T-cell (primary cell): ENCODE data around the gene WRAP53. TPM values are rescaled to one million over a fixed set of nuclear protein-coding genes. Genes with fewer than 3 reads are reported as not detected.
A peak's percentile ranks its signal among the peaks of the same experiment; 100 is the strongest.

Source experiments
- ATAC-seq, 4 experiments: fragments of 200-7000 bp in 3 of 4; fragments of 150-1000 bp in 1 of 4; cut with Tn5 transposase; replicated peaks in 1 of 4; 1 replicate in 3 of 4; 2 replicates in 1 of 4; pipeline ENCODE4 v1.10.0; 2021; ENCODE audit warnings: moderate library complexity in 3 of 4, mild to moderate bottlenecking in 2 of 4, moderate number of reproducible peaks in 1 of 4
- CTCF ChIA-PET, 2 donors: fragments of 300-600 bp; sonication (Branson Sonifier 250); formaldehyde crosslinking; loops; one replicate each; lab custom pipeline; 2022; ENCODE audit warnings: antibody characterized with exemption in 2 of 2; lab: Charles Lee
- POLR2A ChIA-PET, 2 donors: fragments of 300-600 bp; sonication (Branson Sonifier 250); formaldehyde crosslinking; loops; one replicate each; lab custom pipeline; 2022; ENCODE audit warnings: antibody characterized with exemption in 2 of 2; lab: Charles Lee
- DNase-seq, 35 experiments: peaks; one replicate each; pipeline versions ENCODE4 v3.0.0 to v3.0.0-alpha.2; 2013 to 2023
- H3K27ac ChIP-seq: one replicate; pipeline ENCODE4 v1.5.1; 2013; ENCODE audit warnings: low read length
- H3K27me3 ChIP-seq, 2 experiments: replicated peaks in 1 of 2; 1 replicate in 1 of 2; 2 replicates in 1 of 2; pipeline versions ENCODE4 v1.6.1 to v1.7.0; 2013; ENCODE audit warnings: low read length in 1 of 2, mixed read lengths in 1 of 2; ENCODE audit not compliant: control insufficient read depth in 2 of 2, insufficient read depth in 2 of 2; ENCODE audit errors: extremely low read depth in 1 of 2
- H3K36me3 ChIP-seq, 2 donors: 1 replicate in 1 of 2; 2 replicates in 1 of 2; pipeline versions ENCODE4 v1.6.1 to v1.7.0; 2013; ENCODE audit warnings: low read length in 1 of 2; ENCODE audit not compliant: control insufficient read depth in 2 of 2, insufficient read depth in 1 of 2; ENCODE audit errors: extremely low read depth in 1 of 2
- H3K4me1 ChIP-seq, 2 experiments: 1 replicate in 1 of 2; 2 replicates in 1 of 2; pipeline versions ENCODE4 v1.6.1 to v1.7.0; 2013; ENCODE audit warnings: low read length in 2 of 2, mixed read lengths in 1 of 2; ENCODE audit not compliant: insufficient read depth in 2 of 2, control insufficient read depth in 1 of 2; ENCODE audit errors: extremely low read depth in 1 of 2
- H3K4me3 ChIP-seq, 2 donors: 1 replicate in 1 of 2; 2 replicates in 1 of 2; pipeline versions ENCODE4 v1.5.1 to v1.7.0; 2013; ENCODE audit warnings: mild to moderate bottlenecking in 2 of 2, low read length in 1 of 2, moderate library complexity in 1 of 2; ENCODE audit not compliant: control insufficient read depth in 1 of 2; ENCODE audit errors: extremely low read depth in 1 of 2
- H3K9me3 ChIP-seq: 2 replicates; pipeline ENCODE4 v1.7.0; 2013
- H3K27ac Mint-ChIP-seq, 2 donors: one replicate each; pipeline ENCODE4 v1.8.0; 2020 to 2021; ENCODE audit warnings: mild to moderate bottlenecking in 2 of 2, mixed read lengths in 2 of 2
- H3K27me3 Mint-ChIP-seq, 2 donors: one replicate each; pipeline ENCODE4 v1.8.0; 2021 to 2022; ENCODE audit warnings: mixed read lengths in 2 of 2
- H3K36me3 Mint-ChIP-seq: one replicate; pipeline ENCODE4 v1.8.0; 2021; ENCODE audit warnings: mixed read lengths
- H3K4me1 Mint-ChIP-seq, 3 donors: one replicate each; pipeline ENCODE4 v1.8.0; 2020 to 2022; ENCODE audit warnings: mixed read lengths in 3 of 3, mild to moderate bottlenecking in 1 of 3
- H3K4me3 Mint-ChIP-seq, 3 donors: one replicate each; pipeline ENCODE4 v1.8.0; 2020 to 2022; ENCODE audit warnings: mild to moderate bottlenecking in 3 of 3, mixed read lengths in 3 of 3, moderate library complexity in 3 of 3
- H3K9me3 Mint-ChIP-seq, 3 donors: one replicate each; pipeline ENCODE4 v1.8.0; 2020 to 2022; ENCODE audit warnings: mixed read lengths in 3 of 3
- WGBS: methylation state at CpG from one replicate; pipeline ENCODE4 v1.1.5; 2013; ENCODE audit warnings: missing lambda C conversion rate; ENCODE audit not compliant: insufficient coverage; 5-methylcytosine and 5-hydroxymethylcytosine counted together
- total RNA-seq, 35 experiments: library from RNA in 6 of 35; stranded (reverse) in 6 of 35; fragments of 120-200 nt in 1 of 35; gene quantifications; one replicate each; pipeline versions ENCODE4 v1.2.1 to v1.2.4 and lab custom pipeline; 2013 to 2026

Gene WRAP53
- total RNA-seq, 5 donors from 2014 or later (not counting 1 experiment from before 2014, with no cell fraction given), result 8.0 to 14.6 (median 13.1) TPM

DNA sequence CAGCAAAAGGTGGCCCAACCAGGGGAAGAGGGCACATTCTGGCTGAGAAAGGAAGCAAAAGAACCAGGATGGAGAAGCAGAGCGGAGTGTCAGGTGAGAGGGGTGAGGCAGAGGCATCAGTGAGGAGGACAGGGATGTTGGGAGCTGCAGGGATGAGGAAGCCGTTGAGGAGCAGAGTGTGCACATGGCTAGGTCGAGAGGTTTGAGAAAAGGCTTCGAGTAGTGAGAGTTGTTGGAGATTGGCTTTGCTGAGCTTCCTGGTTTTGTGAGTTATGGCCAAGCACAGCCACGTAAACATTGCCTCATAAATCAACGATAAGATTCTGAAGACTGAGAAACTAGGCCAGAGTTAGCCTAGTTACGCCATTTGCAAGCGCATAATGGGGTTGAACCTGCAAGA, 56.1 kb downstream of the WRAP53 start:
- ChIA-PET CTCF (interaction anchor here in 1 of 2 donors (1.0 to 1.6 kb wide), 6 partner anchors 24 to 313 kb away, joined by 3 to 6 read pairs (median 3); no protein-coding TSS in a partner anchor), POLR2A (interaction anchor here in 1 of 2 donors (0.6 kb wide), 1 partner anchor 766 kb away, joined by 8 read pairs; no protein-coding TSS in a partner anchor)
- Mint-ChIP-seq H3K36me3 (no peaks in the 10 kb centered on the region), H3K4me3 (no peak overlapping the region), H3K27ac (no peak overlapping the region), H3K27me3 (peaks cover 17 to 19% of the 10 kb centered on the region in 2 donors), H3K4me1 (no peaks in the 10 kb centered on the region), H3K9me3 (no peaks in the 10 kb centered on the region)
- no peak for DNase-seq
- H3K27me3 ChIP-seq, result peaks cover 0 to 43% of the 10 kb centered on the region in 2 experiments
- ATAC-seq, result no peak
- H3K9me3 ChIP-seq, result no peaks in the 10 kb centered on the region
- no peak overlapping the region for H3K27ac ChIP-seq
- no peak overlapping the region for H3K4me3 ChIP-seq
- 67% methylated on average over 8 of the region's 8 CpGs for WGBS
- H3K36me3 ChIP-seq, result no peaks in the 10 kb centered on the region
- no peaks in the 10 kb centered on the region for H3K4me1 ChIP-seq

DNA sequence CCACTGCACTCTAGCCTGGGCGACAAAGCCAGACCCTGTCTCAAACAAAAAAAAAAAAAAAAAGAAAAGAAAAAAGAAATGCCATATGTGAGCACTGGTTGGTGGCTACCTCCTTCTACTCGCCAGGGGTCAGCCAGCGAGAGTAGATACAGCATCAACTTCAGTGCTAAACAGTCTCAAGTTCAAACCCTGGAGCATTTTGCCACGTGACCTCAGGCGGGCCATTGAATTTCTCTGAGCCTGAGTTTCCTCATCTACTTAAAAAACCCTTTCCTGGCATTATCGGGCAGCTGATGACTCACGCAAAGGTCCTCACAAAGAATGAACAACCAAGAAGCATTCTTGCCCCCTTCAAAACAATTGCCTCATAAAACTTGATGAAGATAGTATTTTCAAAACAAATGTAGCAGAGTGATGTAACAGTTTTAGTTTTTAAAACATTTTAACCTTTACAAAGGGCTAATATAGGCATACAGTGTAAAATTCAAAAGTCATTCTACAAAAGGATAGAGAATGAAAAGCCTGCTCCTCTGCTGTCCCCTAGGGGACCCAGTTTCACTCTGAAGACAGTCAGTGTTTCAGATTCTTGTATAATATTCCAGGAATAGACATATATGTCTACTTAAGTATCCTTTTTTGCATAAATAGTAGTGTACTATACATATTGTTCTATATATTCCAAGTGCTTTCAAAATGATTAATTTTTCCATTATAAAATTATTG, 57.6 kb downstream of the WRAP53 start:
- ChIA-PET CTCF (interaction anchor here in 1 of 2 donors (0.6 to 1.0 kb wide), 3 partner anchors 62 to 296 kb away, joined by 4 to 5 read pairs (median 4); no protein-coding TSS in a partner anchor), POLR2A (no interaction called here)
- peaks cover 0 to 32% of the 10 kb centered on the region in 2 experiments for H3K27me3 ChIP-seq
- H3K4me3 ChIP-seq, result no peak overlapping the region
- H3K4me1 Mint-ChIP-seq, result no peaks in the 10 kb centered on the region
- no peaks in the 10 kb centered on the region for H3K9me3 Mint-ChIP-seq
- WGBS, result 75% methylated on average over 2 of the region's 7 CpGs
- no peaks in the 10 kb centered on the region for H3K4me1 ChIP-seq
- no peaks in the 10 kb centered on the region for H3K36me3 Mint-ChIP-seq
- H3K27me3 Mint-ChIP-seq, result peaks cover 9 to 13% of the 10 kb centered on the region in 2 donors
- DNase-seq (no peak), ATAC-seq (no peak)
- no peak overlapping the region for H3K4me3 Mint-ChIP-seq
- no peak overlapping the region for H3K27ac Mint-ChIP-seq
- H3K27ac ChIP-seq, result no peak overlapping the region
- H3K36me3 ChIP-seq, result no peaks in the 10 kb centered on the region
- H3K9me3 ChIP-seq, result no peaks in the 10 kb centered on the region

DNA sequence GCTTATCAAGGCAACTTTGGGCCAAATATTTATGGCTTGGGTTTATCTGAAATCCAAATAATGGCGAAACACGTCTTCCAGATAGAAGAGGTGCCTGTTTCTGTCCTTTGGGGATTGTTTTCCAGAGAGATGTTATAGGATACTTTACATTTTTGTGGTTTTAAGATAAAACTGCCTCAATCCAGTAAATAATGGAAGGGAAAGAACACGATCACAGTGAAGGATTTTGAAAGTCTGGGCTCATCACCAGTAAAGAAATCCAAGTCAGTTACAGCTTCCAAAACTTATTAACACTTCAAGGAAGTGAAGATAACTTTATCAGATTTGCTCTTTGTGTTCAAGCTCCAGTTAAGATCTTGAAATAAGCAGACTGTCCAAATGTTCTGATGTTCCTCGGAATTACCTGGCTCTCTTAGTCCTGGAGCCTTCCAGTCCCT, 59.4 kb downstream of the WRAP53 start:
- Histone ChIP-seq H3K27me3 (peaks cover 0 to 28% of the 10 kb centered on the region in 2 experiments), H3K4me3 (no peak overlapping the region), H3K4me1 (no peaks in the 10 kb centered on the region), H3K36me3 (no peaks in the 10 kb centered on the region), H3K27ac (no peak overlapping the region), H3K9me3 (no peaks in the 10 kb centered on the region)
- DNase-seq (no peak), ATAC-seq (no peak)
- CTCF ChIA-PET, result interaction anchor here in 1 of 2 donors (0.6 to 1.5 kb wide), 2 partner anchors 224 to 310 kb away, joined by 3 to 6 read pairs; no protein-coding TSS in a partner anchor
- Mint-ChIP-seq H3K27ac (no peak overlapping the region), H3K4me3 (no peak overlapping the region), H3K9me3 (no peaks in the 10 kb centered on the region), H3K36me3 (no peaks in the 10 kb centered on the region), H3K27me3 (peaks cover 1 to 10% of the 10 kb centered on the region in 2 donors), H3K4me1 (no peaks in the 10 kb centered on the region)
- WGBS, result 86% methylated on average over 1 of the region's 4 CpGs
- POLR2A ChIA-PET, result no interaction called here

DNA sequence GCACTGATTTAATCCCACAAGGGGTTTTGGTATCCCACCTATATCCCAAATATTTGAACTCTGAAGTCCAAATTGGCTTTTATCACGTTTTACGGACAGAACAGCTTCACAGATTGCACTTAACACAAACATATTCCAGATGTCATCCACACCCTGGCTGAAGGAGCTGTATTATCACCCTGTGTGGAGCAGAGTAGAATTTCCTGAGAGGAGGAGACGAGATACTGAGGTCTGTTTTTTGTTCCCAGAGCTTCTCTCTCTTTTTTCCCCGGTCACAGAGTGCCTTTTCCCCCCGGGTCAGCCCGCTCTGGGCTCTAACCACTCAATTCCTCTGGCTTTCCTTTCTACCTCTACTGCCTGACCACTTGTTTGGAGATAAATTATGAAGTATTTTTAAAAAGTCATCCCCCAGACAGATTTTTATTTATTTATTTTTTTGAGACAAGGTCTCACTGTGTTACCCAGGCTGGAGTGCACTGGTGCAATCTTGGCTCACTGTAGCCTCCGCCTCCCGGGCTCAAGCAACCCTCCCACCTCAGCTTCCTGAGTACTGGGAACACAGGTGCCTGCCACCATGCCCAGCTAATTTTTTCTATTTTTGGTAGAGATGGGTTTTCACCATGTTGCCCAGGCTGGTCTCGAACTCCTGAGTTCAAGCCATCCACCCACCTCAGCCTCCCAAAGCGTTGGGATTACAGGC, 59.9 kb downstream of the WRAP53 start:
- H3K36me3 ChIP-seq, result no peaks in the 10 kb centered on the region
- no peak overlapping the region for H3K4me3 ChIP-seq
- ATAC-seq (no peak), DNase-seq (no peak)
- H3K27ac ChIP-seq, result no peak overlapping the region
- peaks cover 0 to 22% of the 10 kb centered on the region in 2 experiments for H3K27me3 ChIP-seq
- H3K4me3 Mint-ChIP-seq, result no peak overlapping the region
- H3K36me3 Mint-ChIP-seq, result no peaks in the 10 kb centered on the region
- peaks cover 0 to 8% of the 10 kb centered on the region in 2 donors for H3K27me3 Mint-ChIP-seq
- H3K4me1 Mint-ChIP-seq, result no peaks in the 10 kb centered on the region
- H3K9me3 ChIP-seq, result no peaks in the 10 kb centered on the region
- ChIA-PET CTCF (interaction anchor here in 1 of 2 donors (0.6 to 1.5 kb wide), 2 partner anchors 225 to 310 kb away, joined by 3 to 6 read pairs; no protein-coding TSS in a partner anchor), POLR2A (no interaction called here)
- no CpG with 5 or more reads among the region's 10 CpGs for WGBS
- no peaks in the 10 kb centered on the region for H3K4me1 ChIP-seq
- H3K9me3 Mint-ChIP-seq, result no peaks in the 10 kb centered on the region
- no peak overlapping the region for H3K27ac Mint-ChIP-seq

DNA sequence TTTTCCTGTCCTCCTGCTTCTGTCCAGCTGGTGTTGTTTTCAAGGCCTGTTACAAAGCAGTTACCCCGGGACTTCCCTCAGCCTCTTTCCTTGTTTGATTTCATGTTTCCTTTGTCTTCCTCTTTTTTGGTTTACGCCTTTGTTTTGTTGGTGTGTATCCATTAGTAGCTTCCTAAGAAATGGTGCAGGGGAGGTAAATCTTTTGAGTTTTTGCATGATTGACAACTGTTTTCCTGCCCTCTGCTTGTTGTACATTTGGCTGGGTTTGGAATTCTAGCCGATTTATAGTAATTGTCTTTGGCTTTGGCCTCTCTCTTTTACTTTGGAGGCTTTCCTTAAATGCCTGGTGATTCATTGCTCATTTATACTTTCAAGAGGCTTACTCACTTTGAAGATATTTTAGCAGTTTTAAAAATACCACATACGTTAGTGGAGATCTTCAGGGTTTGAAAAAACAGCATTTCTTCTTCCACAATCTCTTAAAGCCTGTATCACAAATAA, 62.1 kb downstream of the WRAP53 start:
- Histone ChIP-seq H3K36me3 (no peaks in the 10 kb centered on the region), H3K27ac (no peak overlapping the region), H3K9me3 (no peaks in the 10 kb centered on the region), H3K4me1 (no peaks in the 10 kb centered on the region), H3K27me3 (peaks cover 0 to 22% of the 10 kb centered on the region in 2 experiments), H3K4me3 (no peak overlapping the region)
- H3K27ac Mint-ChIP-seq, result peak overlapping the region in 1 of 2 donors; percentile 1
- no peaks in the 10 kb centered on the region for H3K4me1 Mint-ChIP-seq
- ChIA-PET POLR2A (no interaction called here), CTCF (no interaction called here)
- H3K36me3 Mint-ChIP-seq, result no peaks in the 10 kb centered on the region
- WGBS, result no CpG with 5 or more reads among the region's 4 CpGs
- H3K4me3 Mint-ChIP-seq, result no peak overlapping the region
- H3K9me3 Mint-ChIP-seq, result no peaks in the 10 kb centered on the region
- ATAC-seq, result no peak
- no peak for DNase-seq
- peaks cover 5 to 17% of the 10 kb centered on the region in 2 donors for H3K27me3 Mint-ChIP-seq
